Hematopoietic multipotent progenitor cell treated with erythropoietin and hydrocortisone succinate and interleukin-3 and kit ligand, for 17 days (in vitro differentiated cells): ENCODE results near the gene PRKG1.
A peak's percentile ranks its signal among the peaks of the same experiment; 100 is the strongest.
"Not testable (repeated sequence)": the region's sequence is repeated elsewhere in the genome, so short reads cannot be mapped to it uniquely, and the experiment has no call there.

Experiments used
- DNase-seq: peaks from one replicate; pipeline ENCODE4 v3.0.0-alpha.2; 2015; ENCODE audit warnings: low spot score

The PRKG1 gene

GRCh38 chr10:51656503-51656902 lies 582.2 kb downstream of the PRKG1 start:
- no peak for DNase-seq

- no peak for DNase-seq
Measured at GRCh38 chr10:51658000-51658399, 583.7 kb downstream of the PRKG1 start.

GRCh38 chr10:51659344-51659743 lies 585.1 kb downstream of the PRKG1 start:
- DNase-seq: no peak

- DNase-seq: no peak
Measured at GRCh38 chr10:51663086-51663485, 588.8 kb downstream of the PRKG1 start.

GRCh38 chr10:51666456-51666855 lies 592.2 kb downstream of the PRKG1 start:
- no peak for DNase-seq

GRCh38 chr10:51667678-51668335 lies 593.5 kb downstream of the PRKG1 start:
- DNase-seq: no peak

GRCh38 chr10:51668336-51668689 lies 594.0 kb downstream of the PRKG1 start:
- no peak for DNase-seq

GRCh38 chr10:51669041-51669440 lies 594.8 kb downstream of the PRKG1 start:
- DNase-seq: no peak

- no peak for DNase-seq
Measured at GRCh38 chr10:51672039-51672535, 597.8 kb downstream of the PRKG1 start.

- no peak for DNase-seq
Measured at GRCh38 chr10:51675088-51675487, 600.8 kb downstream of the PRKG1 start.

- no peak for DNase-seq
Measured at GRCh38 chr10:51679841-51680240, 605.6 kb downstream of the PRKG1 start.

GRCh38 chr10:51683031-51683691 lies 608.9 kb downstream of the PRKG1 start:
- DNase-seq: no peak

GRCh38 chr10:51685768-51686167 lies 611.5 kb downstream of the PRKG1 start:
- DNase-seq: no peak

- no peak for DNase-seq
Measured at GRCh38 chr10:51687296-51687695, 613.0 kb downstream of the PRKG1 start.

- DNase-seq: not testable (repeated sequence)
Measured at GRCh38 chr10:51688826-51689225, 614.5 kb downstream of the PRKG1 start.

- no peak for DNase-seq
Measured at GRCh38 chr10:51689536-51689935, 615.2 kb downstream of the PRKG1 start.

- no peak for DNase-seq
Measured at GRCh38 chr10:51691135-51691534, 616.8 kb downstream of the PRKG1 start.

GRCh38 chr10:51694086-51694768 lies 619.9 kb downstream of the PRKG1 start:
- no peak for DNase-seq

- DNase-seq: no peak
Measured at GRCh38 chr10:51696251-51696650, 622.0 kb downstream of the PRKG1 start.

GRCh38 chr10:51698473-51699063 lies 624.3 kb downstream of the PRKG1 start:
- DNase-seq: no peak

GRCh38 chr10:51699145-51699474 lies 624.8 kb downstream of the PRKG1 start:
- no peak for DNase-seq

GRCh38 chr10:51699475-51700227 lies 625.4 kb downstream of the PRKG1 start, which contains the start of gene CSTF2T:
TSS of gene CSTF2T (minus strand) at chr10:51699595. CDS start at chr10:51699549, 46 bp downstream.
- DNase-seq: peak; percentile 96
